WERI-Rb-1 (cell line): Measurements from ENCODE around the gene SH3RF1.
A peak's percentile ranks its signal among the peaks of the same experiment; 100 is the strongest.

Experiments used
- DNase-seq: peaks from one replicate; pipeline ENCODE4 v3.0.0-alpha.2; 2020
- H3K27ac ChIP-seq: fragments of 250-450 bp; sonication (Bioruptor Pico); 2 replicates; pipeline ENCODE4 v1.5.1; 2020; ENCODE audit warnings: mild to moderate bottlenecking, moderate library complexity
- H3K27me3 ChIP-seq: fragments of 250-450 bp; sonication (Bioruptor Pico); 2 replicates; pipeline ENCODE4 v1.5.1; 2021; ENCODE audit warnings: mild to moderate bottlenecking, low read depth, moderate library complexity; ENCODE audit not compliant: insufficient read depth, severe bottlenecking
- H3K36me3 ChIP-seq: fragments of 250-450 bp; sonication (Bioruptor Pico); 2 replicates; pipeline ENCODE4 v1.5.1; 2020; ENCODE audit warnings: mild to moderate bottlenecking, moderate library complexity
- H3K4me3 ChIP-seq: 2 replicates; pipeline ENCODE4 v1.5.1; 2011; ENCODE audit warnings: low read depth, mild to moderate bottlenecking, control low read depth, low read length
- H3K9me3 ChIP-seq: fragments of 250-450 bp; sonication (Bioruptor Pico); 2 replicates; pipeline ENCODE4 v1.5.1; 2021; ENCODE audit warnings: mild to moderate bottlenecking, moderate library complexity; ENCODE audit not compliant: severe bottlenecking
- CTCF ChIP-seq: IDR thresholded peaks from 2 replicates; pipeline ENCODE4 v1.5.1; 2011; ENCODE audit warnings: low read depth, mild to moderate bottlenecking, control low read depth, inconsistent platforms, low read length

The SH3RF1 gene

GRCh38 chr4:169099771-169100180, 171.0 kb downstream of the SH3RF1 start:
- no peak for DNase-seq

GRCh38 chr4:169098969-169099690, 171.6 kb downstream of the SH3RF1 start:
- Histone ChIP-seq H3K9me3 (no peaks in the 10 kb centered on the region), H3K4me3 (no peak overlapping the region), H3K36me3 (peaks cover 4% of the 10 kb centered on the region; the same call in 1 of the 2 replicates), H3K27me3 (no peaks in the 10 kb centered on the region), H3K27ac (peak overlapping the region; percentile 66; the same call in 1 of the 2 replicates)
- no peak for DNase-seq
- no peak for TF ChIP-seq CTCF

More at GRCh38 chr4:169099771-169100180, 171.0 kb downstream of the SH3RF1 start:
- Histone ChIP-seq H3K27me3 (no peaks in the 10 kb centered on the region), H3K36me3 (peaks cover 4% of the 10 kb centered on the region; the same call in 1 of the 2 replicates), H3K4me3 (no peak overlapping the region), H3K9me3 (no peaks in the 10 kb centered on the region), H3K27ac (peak overlapping the region; percentile 66)
- no peak for TF ChIP-seq CTCF

- H3K27me3 ChIP-seq: no peaks in the 10 kb centered on the region
- no peak overlapping the region for H3K4me3 ChIP-seq
- no peak for DNase-seq
- peaks cover 4% of the 10 kb centered on the region; the same call in 1 of the 2 replicates for H3K36me3 ChIP-seq
- no peak overlapping the region for H3K27ac ChIP-seq
- TF ChIP-seq CTCF: no peak
- H3K9me3 ChIP-seq: no peaks in the 10 kb centered on the region
Observed at GRCh38 chr4:169098532-169098931, 172.2 kb downstream of the SH3RF1 start.

DNA sequence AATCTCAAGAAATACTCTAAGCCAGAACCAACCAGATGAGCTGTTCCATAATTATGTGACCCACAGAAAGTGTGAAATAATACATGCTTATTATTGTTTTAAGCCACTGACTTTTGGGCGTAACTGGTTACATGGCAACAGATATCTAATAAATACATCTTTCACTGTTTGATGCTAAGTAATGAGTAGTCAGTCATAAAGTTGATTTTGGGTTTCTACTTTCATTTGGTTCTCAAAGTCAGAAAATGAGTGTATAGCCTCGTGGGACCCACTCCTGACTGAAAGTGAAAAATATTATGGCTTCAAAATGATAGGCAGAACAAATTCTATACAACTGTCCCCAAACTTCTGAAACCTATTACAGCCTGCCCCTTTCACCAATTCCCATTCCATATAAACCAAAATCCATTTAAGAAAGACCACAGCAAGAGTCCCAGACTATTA, 172.7 kb downstream of the SH3RF1 start:
- H3K9me3 ChIP-seq: no peaks in the 10 kb centered on the region
- DNase-seq: no peak
- peaks cover 4% of the 10 kb centered on the region; the same call in 1 of the 2 replicates for H3K36me3 ChIP-seq
- H3K27ac ChIP-seq: no peak overlapping the region
- H3K4me3 ChIP-seq: no peak overlapping the region
- H3K27me3 ChIP-seq: no peaks in the 10 kb centered on the region
- no peak for TF ChIP-seq CTCF

DNA sequence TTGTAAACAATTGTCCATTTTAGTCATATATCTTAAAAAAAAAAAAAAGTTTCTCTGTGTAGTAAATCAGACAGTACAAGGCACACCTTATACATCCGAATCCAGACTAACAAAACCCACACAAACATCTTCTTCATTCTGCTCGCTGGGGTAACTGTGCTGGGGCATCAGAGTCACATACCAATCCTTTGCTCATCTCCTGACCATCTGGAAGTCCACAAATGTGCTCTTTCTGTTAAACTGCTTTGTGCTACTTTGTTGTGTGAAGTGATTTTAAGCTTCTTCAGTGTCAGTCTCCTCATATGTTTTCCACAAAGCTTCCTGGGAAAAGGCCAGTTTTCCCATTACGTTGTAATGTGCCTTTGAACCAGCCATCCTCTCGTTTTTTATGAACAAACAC, 174.5 kb downstream of the SH3RF1 start:
- Histone ChIP-seq H3K27ac (no peak overlapping the region), H3K9me3 (peaks cover 3% of the 10 kb centered on the region), H3K4me3 (no peak overlapping the region), H3K27me3 (no peaks in the 10 kb centered on the region), H3K36me3 (peaks cover 4% of the 10 kb centered on the region; the same call in 1 of the 2 replicates)
- TF ChIP-seq CTCF: no peak
- peak; percentile 54 for DNase-seq
